ENCODE results near the gene MGLL. TPM values are rescaled to one million over a fixed set of nuclear protein-coding genes. Genes with fewer than 3 reads are reported as not detected.

Gene MGLL
- total RNA-seq, 1 experiment from 2014 or later: 42.4 TPM

GRCh38 chr3:127666676-127667075 lies 155.6 kb downstream of the MGLL start:
- no TSS peak for BruUV-seq (replicated peaks)
- H3K4me1 Mint-ChIP-seq (ENCODE audit: low read depth, unreplicated experiment): no peaks in the 10 kb centered on the region
- no peak overlapping the region for H3K4me3 Mint-ChIP-seq (ENCODE audit: low read depth, unreplicated experiment)
- peaks cover 14% of the 10 kb centered on the region for H3K36me3 Mint-ChIP-seq (ENCODE audit: insufficient read depth, unreplicated experiment)
- no peak for TF ChIP-seq CTCF (IDR thresholded peaks at IDR 0.05; ENCODE audit: unreplicated experiment)
- no peaks in the 10 kb centered on the region for H3K9me3 Mint-ChIP-seq (ENCODE audit: low read depth, unreplicated experiment)
- H3K27ac Mint-ChIP-seq (ENCODE audit: unreplicated experiment): no peak overlapping the region
- no peak for DNase-seq
- intact Hi-C loops (cut with micrococcal nuclease; ENCODE audit: unreplicated experiment): no loop called here
- no peaks in the 10 kb centered on the region for H3K27me3 Mint-ChIP-seq (ENCODE audit: unreplicated experiment)
- CTCF ChIA-PET: no interaction called here

GRCh38 chr3:127665586-127665985 lies 156.7 kb downstream of the MGLL start:
- DNase-seq: no peak
- H3K27me3 Mint-ChIP-seq (ENCODE audit: unreplicated experiment): no peaks in the 10 kb centered on the region
- H3K27ac Mint-ChIP-seq (ENCODE audit: unreplicated experiment): no peak overlapping the region
- H3K9me3 Mint-ChIP-seq (ENCODE audit: low read depth, unreplicated experiment): no peaks in the 10 kb centered on the region
- BruUV-seq (replicated peaks): no TSS peak
- H3K36me3 Mint-ChIP-seq (ENCODE audit: insufficient read depth, unreplicated experiment): peaks cover 3% of the 10 kb centered on the region
- H3K4me3 Mint-ChIP-seq (ENCODE audit: low read depth, unreplicated experiment): no peak overlapping the region
- no peak for TF ChIP-seq CTCF (IDR thresholded peaks at IDR 0.05; ENCODE audit: unreplicated experiment)
- CTCF ChIA-PET: no interaction called here
- intact Hi-C loops (cut with micrococcal nuclease; ENCODE audit: unreplicated experiment): no loop called here
- no peaks in the 10 kb centered on the region for H3K4me1 Mint-ChIP-seq (ENCODE audit: low read depth, unreplicated experiment)

- Mint-ChIP-seq H3K27me3 (ENCODE audit: unreplicated experiment) (no peaks in the 10 kb centered on the region), H3K4me1 (ENCODE audit: low read depth, unreplicated experiment) (no peaks in the 10 kb centered on the region), H3K4me3 (ENCODE audit: low read depth, unreplicated experiment) (no peak overlapping the region), H3K9me3 (ENCODE audit: low read depth, unreplicated experiment) (no peaks in the 10 kb centered on the region), H3K27ac (ENCODE audit: unreplicated experiment) (no peak overlapping the region), H3K36me3 (ENCODE audit: insufficient read depth, unreplicated experiment) (no peaks in the 10 kb centered on the region)
- CTCF ChIA-PET: no interaction called here
- DNase-seq: no peak
- no peak for TF ChIP-seq CTCF (IDR thresholded peaks at IDR 0.05; ENCODE audit: unreplicated experiment)
- no TSS peak for BruUV-seq (replicated peaks)
- intact Hi-C loops (cut with micrococcal nuclease; ENCODE audit: unreplicated experiment): no loop called here
These were observed 157.2 kb downstream of the MGLL start for GRCh38 chr3:127665165-127665564.

GRCh38 chr3:127663151-127663550 lies 159.2 kb downstream of the MGLL start:
- H3K27ac Mint-ChIP-seq (ENCODE audit: unreplicated experiment): no peak overlapping the region
- CTCF ChIA-PET: interaction anchor here (0.6 kb wide), 1 partner anchor 19 kb away, joined by 3 read pairs; no protein-coding TSS in a partner anchor
- H3K9me3 Mint-ChIP-seq (ENCODE audit: low read depth, unreplicated experiment): no peaks in the 10 kb centered on the region
- no TSS peak for BruUV-seq (replicated peaks)
- TF ChIP-seq CTCF (IDR thresholded peaks at IDR 0.05; ENCODE audit: unreplicated experiment): no peak
- H3K27me3 Mint-ChIP-seq (ENCODE audit: unreplicated experiment): no peaks in the 10 kb centered on the region
- intact Hi-C loops (cut with micrococcal nuclease; ENCODE audit: unreplicated experiment): no loop called here
- no peaks in the 10 kb centered on the region for H3K4me1 Mint-ChIP-seq (ENCODE audit: low read depth, unreplicated experiment)
- H3K4me3 Mint-ChIP-seq (ENCODE audit: low read depth, unreplicated experiment): no peak overlapping the region
- no peaks in the 10 kb centered on the region for H3K36me3 Mint-ChIP-seq (ENCODE audit: insufficient read depth, unreplicated experiment)
- DNase-seq: no peak
